ENCODE results near the gene SRSF3. TPM values are rescaled to one million over a fixed set of nuclear protein-coding genes. Genes with fewer than 3 reads are reported as not detected.
"Not testable (repeated sequence)": the region's sequence is repeated elsewhere in the genome, so short reads cannot be mapped to it uniquely, and the experiment has no call there.

The SRSF3 gene
- polyA plus RNA-seq, 3 donors, result 637 to 661 (median 654) TPM

- not testable (repeated sequence) for DNase-seq (ENCODE audit: low read depth in 3 of 3, low spot score in 2 of 3)
Observed at GRCh38 chr6:36572353-36573311, 21.5 kb upstream of the SRSF3 start.

GRCh38 chr6:36574679-36575078 lies 19.5 kb upstream of the SRSF3 start:
- DNase-seq (ENCODE audit: low read depth in 3 of 3, low spot score in 2 of 3), result no peak

GRCh38 chr6:36576578-36576977 lies 17.6 kb upstream of the SRSF3 start:
- no peak for DNase-seq (ENCODE audit: low read depth in 3 of 3, low spot score in 2 of 3)

- DNase-seq (ENCODE audit: low read depth in 3 of 3, low spot score in 2 of 3), result no peak
Observed at GRCh38 chr6:36577301-36577700, 16.9 kb upstream of the SRSF3 start.

- no peak for DNase-seq (ENCODE audit: low read depth in 3 of 3, low spot score in 2 of 3)
Observed at GRCh38 chr6:36578030-36578429, 16.1 kb upstream of the SRSF3 start.

GRCh38 chr6:36578431-36578830 lies 15.7 kb upstream of the SRSF3 start:
- no peak for DNase-seq (ENCODE audit: low read depth in 3 of 3, low spot score in 2 of 3)

- DNase-seq (ENCODE audit: low read depth in 3 of 3, low spot score in 2 of 3), result no peak
Observed at GRCh38 chr6:36580184-36580526, 14.0 kb upstream of the SRSF3 start.

- DNase-seq (ENCODE audit: low read depth in 3 of 3, low spot score in 2 of 3), result no peak
Observed at GRCh38 chr6:36581716-36582115, 12.4 kb upstream of the SRSF3 start.

- no peak for DNase-seq (ENCODE audit: low read depth in 3 of 3, low spot score in 2 of 3)
Observed at GRCh38 chr6:36586606-36587005, 7.6 kb upstream of the SRSF3 start.

GRCh38 chr6:36589025-36589400 lies 5.1 kb upstream of the SRSF3 start:
- DNase-seq (ENCODE audit: low read depth in 3 of 3, low spot score in 2 of 3), result not testable (repeated sequence)

- DNase-seq (ENCODE audit: low read depth in 3 of 3, low spot score in 2 of 3), result no peak
Observed at GRCh38 chr6:36590237-36590636, 3.9 kb upstream of the SRSF3 start.

- no peak for DNase-seq (ENCODE audit: low read depth in 3 of 3, low spot score in 2 of 3)
Observed at GRCh38 chr6:36592221-36592655, 1.9 kb upstream of the SRSF3 start.

GRCh38 chr6:36593569-36594028 lies 563 bp upstream of the SRSF3 start:
- peak in 1 of 3 donors; percentile 58 for DNase-seq (ENCODE audit: low read depth in 3 of 3, low spot score in 2 of 3)

- peak; percentile 44 to 62 (median 53) for DNase-seq (ENCODE audit: low read depth in 3 of 3, low spot score in 2 of 3)
Observed at GRCh38 chr6:36594816-36595643, 868 bp downstream of the SRSF3 start.

- DNase-seq (ENCODE audit: low read depth in 3 of 3, low spot score in 2 of 3), result no peak
Observed at GRCh38 chr6:36596356-36596755, 2.2 kb downstream of the SRSF3 start.

GRCh38 chr6:36597775-36598174 lies 3.6 kb downstream of the SRSF3 start:
- DNase-seq (ENCODE audit: low read depth in 3 of 3, low spot score in 2 of 3), result no peak

- DNase-seq (ENCODE audit: low read depth in 3 of 3, low spot score in 2 of 3), result no peak
Observed at GRCh38 chr6:36598326-36598725, 4.2 kb downstream of the SRSF3 start.

GRCh38 chr6:36598739-36599318 lies 4.7 kb downstream of the SRSF3 start:
- no peak for DNase-seq (ENCODE audit: low read depth in 3 of 3, low spot score in 2 of 3)

- DNase-seq (ENCODE audit: low read depth in 3 of 3, low spot score in 2 of 3), result no peak
Observed at GRCh38 chr6:36599791-36600209, 5.6 kb downstream of the SRSF3 start.

- no peak for DNase-seq (ENCODE audit: low read depth in 3 of 3, low spot score in 2 of 3)
Observed at GRCh38 chr6:36600564-36601146, 6.5 kb downstream of the SRSF3 start.

- DNase-seq (ENCODE audit: low read depth in 3 of 3, low spot score in 2 of 3), result not testable (repeated sequence)
Observed at GRCh38 chr6:36601818-36602217, 7.7 kb downstream of the SRSF3 start.

Data from right renal cortex interstitium (tissue), 3 donors.